Measurements from ENCODE around the gene NRG2.

NRG2 gene

DNA sequence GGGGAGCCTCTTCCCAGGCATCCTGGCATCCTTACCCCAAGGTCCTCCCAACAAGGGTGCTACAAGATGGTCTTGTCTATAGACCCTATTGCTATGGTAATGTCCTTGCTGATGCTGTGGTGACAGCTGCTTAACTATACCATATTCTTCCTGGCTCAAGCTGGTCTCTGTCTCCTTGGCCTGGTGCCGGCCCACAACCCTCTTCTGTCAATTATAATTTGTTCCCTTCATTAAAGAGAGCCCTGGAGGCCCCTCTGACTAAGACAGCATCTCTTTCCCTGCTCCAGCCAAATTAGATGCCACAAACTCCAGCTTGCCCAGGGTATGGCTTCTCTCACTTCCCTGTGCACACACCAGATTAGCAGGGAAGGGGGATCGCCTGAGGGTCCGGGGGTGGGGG, 160.8 kb downstream of the NRG2 start:
- H3K4me3 ChIP-seq (ENCODE audit: low read length), result no peak overlapping the region
- no peak overlapping the region for H3K4me2 ChIP-seq (ENCODE audit: low read length)
- no peak overlapping the region for H3K27ac ChIP-seq (ENCODE audit: low read depth, low read length)
- H3K79me1 ChIP-seq (ENCODE audit: low read length), result no peaks in the 10 kb centered on the region
- H3K9ac ChIP-seq (ENCODE audit: low read length), result no peak overlapping the region
- no peak for DNase-seq
- H3K18ac ChIP-seq (ENCODE audit: low read length), result no peak overlapping the region
- no peak overlapping the region for H2AK5ac ChIP-seq (ENCODE audit: low read length)
- H3K36me3 ChIP-seq (ENCODE audit: control insufficient read depth, insufficient read depth, low read length), result no peaks in the 10 kb centered on the region
- no peak overlapping the region for H4K5ac ChIP-seq (ENCODE audit: low read length)
- H3K79me2 ChIP-seq (ENCODE audit: control insufficient read depth, insufficient read depth, low read length), result no peaks in the 10 kb centered on the region
- no peak overlapping the region for H2BK120ac ChIP-seq (ENCODE audit: low read depth, low read length)
- H4K8ac ChIP-seq (ENCODE audit: low read depth, low read length), result no peak overlapping the region
- no peak overlapping the region for H3K56ac ChIP-seq (ENCODE audit: low read length)
- WGBS (ENCODE audit: extremely low coverage, insufficient coverage, low lambda C conversion rate), result no CpG with 5 or more reads among the region's 3 CpGs
- H2BK5ac ChIP-seq (ENCODE audit: low read length), result no peak overlapping the region
- no peak overlapping the region for H2BK15ac ChIP-seq (replicated peaks; ENCODE audit: low read depth)
- H3K4me1 ChIP-seq (ENCODE audit: control insufficient read depth, low read depth, low read length), result no peaks in the 10 kb centered on the region
- H3K23ac ChIP-seq (ENCODE audit: low read length), result no peak overlapping the region
- no peak overlapping the region for H3K4ac ChIP-seq (ENCODE audit: low read depth, low read length)
- H3K27me3 ChIP-seq (ENCODE audit: insufficient read depth, low read length, poor library complexity), result no peaks in the 10 kb centered on the region

DNA sequence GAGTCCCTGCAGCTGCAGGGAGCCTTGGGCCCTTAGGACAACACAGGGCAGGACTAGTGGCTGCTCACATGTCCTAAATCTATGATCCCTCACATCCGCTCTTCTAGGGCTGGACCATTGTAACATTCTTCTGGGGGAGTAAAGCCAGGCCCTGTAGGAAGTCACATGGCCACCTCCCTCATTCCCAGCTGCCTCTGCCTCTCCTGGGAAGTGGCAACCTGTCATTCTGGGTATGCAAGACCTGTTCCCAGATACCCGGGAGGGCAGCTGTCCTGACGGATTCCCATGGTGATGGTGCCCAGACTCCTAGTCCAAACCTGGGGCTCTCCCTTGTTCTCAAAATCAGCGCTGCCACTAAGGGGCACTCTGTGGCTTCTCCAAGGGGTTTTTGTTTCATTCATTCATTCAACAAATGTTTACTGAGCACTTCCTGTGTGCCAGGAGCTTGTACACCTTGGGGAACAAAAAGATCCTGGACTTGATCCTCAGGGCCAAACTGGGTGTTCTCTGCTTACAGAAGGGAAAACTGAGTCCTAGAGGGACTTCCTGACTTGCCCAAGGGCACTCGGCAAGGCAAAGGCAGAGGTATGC, 161.9 kb downstream of the NRG2 start:
- Histone ChIP-seq H3K36me3 (ENCODE audit: control insufficient read depth, insufficient read depth, low read length) (no peaks in the 10 kb centered on the region), H3K4me1 (ENCODE audit: control insufficient read depth, low read depth, low read length) (no peaks in the 10 kb centered on the region), H3K18ac (ENCODE audit: low read length) (no peak overlapping the region), H3K27ac (ENCODE audit: low read depth, low read length) (no peak overlapping the region), H4K8ac (ENCODE audit: low read depth, low read length) (no peak overlapping the region), H3K4me2 (ENCODE audit: low read length) (no peak overlapping the region), H3K23ac (ENCODE audit: low read length) (no peak overlapping the region), H3K9ac (ENCODE audit: low read length) (no peak overlapping the region), H2AK5ac (ENCODE audit: low read length) (no peak overlapping the region), H2BK15ac (replicated peaks; ENCODE audit: low read depth) (no peak overlapping the region), H4K5ac (ENCODE audit: low read length) (no peak overlapping the region), H3K4me3 (ENCODE audit: low read length) (no peak overlapping the region), H2BK5ac (ENCODE audit: low read length) (no peak overlapping the region), H3K27me3 (ENCODE audit: insufficient read depth, low read length, poor library complexity) (no peaks in the 10 kb centered on the region), H3K4ac (ENCODE audit: low read depth, low read length) (no peak overlapping the region), H3K79me1 (ENCODE audit: low read length) (no peaks in the 10 kb centered on the region), H2BK120ac (ENCODE audit: low read depth, low read length) (no peak overlapping the region), H3K79me2 (ENCODE audit: control insufficient read depth, insufficient read depth, low read length) (no peaks in the 10 kb centered on the region), H3K56ac (ENCODE audit: low read length) (no peak overlapping the region)
- no CpG with 5 or more reads among the region's 5 CpGs for WGBS (ENCODE audit: extremely low coverage, insufficient coverage, low lambda C conversion rate)
- DNase-seq, result peak; percentile 35

DNA sequence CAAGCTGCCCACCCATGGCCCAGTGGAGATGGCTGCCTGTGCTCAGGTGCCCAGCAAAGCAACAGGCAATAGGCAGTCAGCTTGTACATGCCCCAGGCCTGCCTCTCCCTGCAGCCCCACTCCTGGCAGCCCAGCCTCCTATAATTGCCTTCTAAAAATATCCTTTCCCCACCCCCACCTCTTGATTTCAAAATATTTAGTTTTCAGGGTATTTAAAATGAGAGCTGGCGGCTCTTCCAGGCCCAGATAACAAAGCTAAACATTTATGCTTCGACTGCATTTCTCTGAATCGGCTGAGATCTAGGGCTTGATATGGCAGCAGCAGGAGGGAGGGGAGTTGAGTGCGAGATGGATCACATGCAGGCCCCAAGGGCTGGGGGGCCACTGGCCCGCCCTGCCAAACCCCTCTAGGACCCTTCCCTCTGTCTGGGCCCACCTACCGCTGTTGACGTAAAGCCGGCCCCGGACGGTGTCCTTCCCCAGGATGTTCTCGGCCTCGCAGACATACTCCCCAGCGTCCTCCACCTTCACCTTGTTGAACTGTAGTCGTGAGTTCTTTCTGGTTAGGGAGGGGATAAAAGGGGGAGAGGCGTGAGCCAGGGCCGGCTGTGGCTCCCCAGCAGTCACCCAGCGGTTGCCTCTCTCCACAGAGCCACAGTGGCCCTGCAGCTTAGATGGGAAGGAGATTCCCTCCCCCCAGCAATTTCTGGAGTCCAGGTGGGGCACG, 162.5 kb downstream of the NRG2 start:
- no CpG with 5 or more reads among the region's 18 CpGs for WGBS (ENCODE audit: extremely low coverage, insufficient coverage, low lambda C conversion rate)
- Histone ChIP-seq H4K8ac (ENCODE audit: low read depth, low read length) (no peak overlapping the region), H3K4me3 (ENCODE audit: low read length) (no peak overlapping the region), H3K79me1 (ENCODE audit: low read length) (no peaks in the 10 kb centered on the region), H3K18ac (ENCODE audit: low read length) (no peak overlapping the region), H3K9ac (ENCODE audit: low read length) (no peak overlapping the region), H2BK5ac (ENCODE audit: low read length) (no peak overlapping the region), H4K5ac (ENCODE audit: low read length) (no peak overlapping the region), H3K79me2 (ENCODE audit: control insufficient read depth, insufficient read depth, low read length) (no peaks in the 10 kb centered on the region), H3K4me1 (ENCODE audit: control insufficient read depth, low read depth, low read length) (no peaks in the 10 kb centered on the region), H3K4ac (ENCODE audit: low read depth, low read length) (no peak overlapping the region), H3K27me3 (ENCODE audit: insufficient read depth, low read length, poor library complexity) (no peaks in the 10 kb centered on the region), H3K23ac (ENCODE audit: low read length) (no peak overlapping the region), H2BK15ac (replicated peaks; ENCODE audit: low read depth) (no peak overlapping the region), H3K56ac (ENCODE audit: low read length) (peak overlapping the region; percentile 25), H3K4me2 (ENCODE audit: low read length) (no peak overlapping the region), H2AK5ac (ENCODE audit: low read length) (no peak overlapping the region), H2BK120ac (ENCODE audit: low read depth, low read length) (no peak overlapping the region), H3K36me3 (ENCODE audit: control insufficient read depth, insufficient read depth, low read length) (no peaks in the 10 kb centered on the region), H3K27ac (ENCODE audit: low read depth, low read length) (no peak overlapping the region)
- DNase-seq, result no peak

DNA sequence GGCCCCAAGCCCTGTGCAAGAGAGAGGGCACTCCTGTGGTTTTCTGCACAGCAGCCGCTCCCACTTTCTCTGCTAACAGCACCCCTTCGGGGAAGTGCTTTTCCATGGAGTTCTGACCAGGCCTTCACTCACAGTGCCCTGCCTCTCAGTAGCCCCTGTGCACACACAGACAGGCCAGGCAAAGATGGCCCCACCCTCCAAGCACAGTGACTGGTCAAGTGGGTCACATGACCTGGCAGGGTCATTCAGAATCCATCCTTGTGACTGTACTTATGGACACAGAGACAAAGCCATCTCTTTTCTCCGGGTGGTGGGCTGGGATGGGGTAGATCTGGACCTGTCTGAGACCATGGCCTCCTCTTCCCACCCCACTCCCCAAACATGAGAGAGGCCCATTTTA, 165.0 kb downstream of the NRG2 start:
- Histone ChIP-seq H3K9ac (ENCODE audit: low read length) (no peak overlapping the region), H2BK15ac (replicated peaks; ENCODE audit: low read depth) (no peak overlapping the region), H4K5ac (ENCODE audit: low read length) (no peak overlapping the region), H3K27me3 (ENCODE audit: insufficient read depth, low read length, poor library complexity) (no peaks in the 10 kb centered on the region), H2AK5ac (ENCODE audit: low read length) (no peak overlapping the region), H3K4me3 (ENCODE audit: low read length) (no peak overlapping the region), H2BK120ac (ENCODE audit: low read depth, low read length) (no peak overlapping the region), H3K4me1 (ENCODE audit: control insufficient read depth, low read depth, low read length) (no peaks in the 10 kb centered on the region), H2BK5ac (ENCODE audit: low read length) (no peak overlapping the region), H4K8ac (ENCODE audit: low read depth, low read length) (no peak overlapping the region), H3K18ac (ENCODE audit: low read length) (no peak overlapping the region), H3K36me3 (ENCODE audit: control insufficient read depth, insufficient read depth, low read length) (no peaks in the 10 kb centered on the region), H3K23ac (ENCODE audit: low read length) (no peak overlapping the region), H3K79me1 (ENCODE audit: low read length) (no peaks in the 10 kb centered on the region), H3K79me2 (ENCODE audit: control insufficient read depth, insufficient read depth, low read length) (no peaks in the 10 kb centered on the region), H3K27ac (ENCODE audit: low read depth, low read length) (no peak overlapping the region), H3K4me2 (ENCODE audit: low read length) (no peak overlapping the region), H3K56ac (ENCODE audit: low read length) (no peak overlapping the region), H3K4ac (ENCODE audit: low read depth, low read length) (no peak overlapping the region)
- no CpG with 5 or more reads among the region's 3 CpGs for WGBS (ENCODE audit: extremely low coverage, insufficient coverage, low lambda C conversion rate)
- no peak for DNase-seq

DNA sequence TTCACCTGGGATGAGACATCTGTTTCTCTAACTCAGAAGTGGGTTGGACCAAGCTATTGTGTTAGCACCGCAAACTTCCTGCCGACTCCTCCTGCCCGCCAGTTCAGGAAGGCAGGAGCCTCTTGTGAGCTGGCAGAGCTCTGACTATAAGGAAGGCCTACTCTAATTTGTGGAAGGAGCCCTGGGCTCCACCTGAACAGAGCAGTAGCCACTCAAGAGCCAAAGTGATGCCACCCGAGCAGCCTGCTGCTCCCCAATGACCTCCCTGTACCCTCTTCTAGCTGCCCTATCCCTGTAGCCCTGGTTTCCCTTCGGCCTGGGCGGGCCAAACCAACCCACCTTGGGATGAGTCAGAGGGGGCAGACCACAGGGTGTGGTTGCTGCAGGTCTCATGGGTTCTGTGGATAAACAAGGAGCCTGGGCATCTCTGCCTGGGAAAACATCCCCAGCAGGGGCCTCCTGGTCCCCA, 165.9 kb downstream of the NRG2 start:
- no peak overlapping the region for H2BK120ac ChIP-seq (ENCODE audit: low read depth, low read length)
- H3K9ac ChIP-seq (ENCODE audit: low read length), result no peak overlapping the region
- no peak overlapping the region for H3K4ac ChIP-seq (ENCODE audit: low read depth, low read length)
- H3K18ac ChIP-seq (ENCODE audit: low read length), result no peak overlapping the region
- no peak overlapping the region for H3K4me3 ChIP-seq (ENCODE audit: low read length)
- no peak overlapping the region for H3K23ac ChIP-seq (ENCODE audit: low read length)
- H3K4me1 ChIP-seq (ENCODE audit: control insufficient read depth, low read depth, low read length), result no peaks in the 10 kb centered on the region
- no peak overlapping the region for H2BK15ac ChIP-seq (replicated peaks; ENCODE audit: low read depth)
- H3K36me3 ChIP-seq (ENCODE audit: control insufficient read depth, insufficient read depth, low read length), result no peaks in the 10 kb centered on the region
- no peak overlapping the region for H2AK5ac ChIP-seq (ENCODE audit: low read length)
- no peak overlapping the region for H4K5ac ChIP-seq (ENCODE audit: low read length)
- H3K4me2 ChIP-seq (ENCODE audit: low read length), result no peak overlapping the region
- DNase-seq, result no peak
- no peaks in the 10 kb centered on the region for H3K27me3 ChIP-seq (ENCODE audit: insufficient read depth, low read length, poor library complexity)
- no peak overlapping the region for H2BK5ac ChIP-seq (ENCODE audit: low read length)
- WGBS (ENCODE audit: extremely low coverage, insufficient coverage, low lambda C conversion rate), result no CpG with 5 or more reads among the region's 6 CpGs
- H3K56ac ChIP-seq (ENCODE audit: low read length), result no peak overlapping the region
- H4K8ac ChIP-seq (ENCODE audit: low read depth, low read length), result no peak overlapping the region
- H3K27ac ChIP-seq (ENCODE audit: low read depth, low read length), result no peak overlapping the region
- no peaks in the 10 kb centered on the region for H3K79me1 ChIP-seq (ENCODE audit: low read length)
- H3K79me2 ChIP-seq (ENCODE audit: control insufficient read depth, insufficient read depth, low read length), result no peaks in the 10 kb centered on the region

DNA sequence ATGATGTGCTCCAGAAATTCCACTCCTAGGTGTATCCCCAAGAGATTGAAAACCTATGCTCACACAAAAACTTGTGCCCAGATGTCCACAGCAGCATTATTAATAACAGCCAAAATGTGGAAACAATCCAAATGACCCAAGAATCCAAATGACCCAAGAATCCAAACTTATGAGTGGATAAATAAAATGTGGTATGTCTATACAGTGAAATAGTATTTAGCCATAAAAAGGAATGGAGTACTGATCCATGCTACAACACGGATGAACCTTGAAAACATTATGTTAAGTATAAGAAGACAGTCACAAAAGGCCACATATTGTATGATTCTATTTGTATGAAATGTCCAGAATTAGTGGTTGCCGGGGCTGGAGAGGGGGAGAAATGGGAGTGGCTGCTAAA, 167.1 kb downstream of the NRG2 start:
- no peak overlapping the region for H3K56ac ChIP-seq (ENCODE audit: low read length)
- no peaks in the 10 kb centered on the region for H3K79me1 ChIP-seq (ENCODE audit: low read length)
- DNase-seq, result no peak
- no peak overlapping the region for H3K9ac ChIP-seq (ENCODE audit: low read length)
- no peak overlapping the region for H3K23ac ChIP-seq (ENCODE audit: low read length)
- H2BK5ac ChIP-seq (ENCODE audit: low read length), result no peak overlapping the region
- no peaks in the 10 kb centered on the region for H3K27me3 ChIP-seq (ENCODE audit: insufficient read depth, low read length, poor library complexity)
- no peak overlapping the region for H3K4me2 ChIP-seq (ENCODE audit: low read length)
- WGBS (ENCODE audit: extremely low coverage, insufficient coverage, low lambda C conversion rate), result no CpG with 5 or more reads among the region's 2 CpGs
- no peaks in the 10 kb centered on the region for H3K36me3 ChIP-seq (ENCODE audit: control insufficient read depth, insufficient read depth, low read length)
- H2BK120ac ChIP-seq (ENCODE audit: low read depth, low read length), result no peak overlapping the region
- H4K8ac ChIP-seq (ENCODE audit: low read depth, low read length), result no peak overlapping the region
- no peak overlapping the region for H2BK15ac ChIP-seq (replicated peaks; ENCODE audit: low read depth)
- H3K27ac ChIP-seq (ENCODE audit: low read depth, low read length), result no peak overlapping the region
- no peaks in the 10 kb centered on the region for H3K4me1 ChIP-seq (ENCODE audit: control insufficient read depth, low read depth, low read length)
- no peaks in the 10 kb centered on the region for H3K79me2 ChIP-seq (ENCODE audit: control insufficient read depth, insufficient read depth, low read length)
- no peak overlapping the region for H3K4ac ChIP-seq (ENCODE audit: low read depth, low read length)
- H4K5ac ChIP-seq (ENCODE audit: low read length), result no peak overlapping the region
- no peak overlapping the region for H2AK5ac ChIP-seq (ENCODE audit: low read length)
- H3K4me3 ChIP-seq (ENCODE audit: low read length), result no peak overlapping the region
- no peak overlapping the region for H3K18ac ChIP-seq (ENCODE audit: low read length)

Measured in mesendoderm (in vitro differentiated cells).